Medulla oblongata (tissue), 1 donor: ENCODE measurements around the gene SOCS1.

Source experiments
- DNase-seq: peaks from one replicate; pipeline ENCODE4 v3.0.0-alpha.2; 2015; ENCODE audit errors: extremely low spot score

Gene SOCS1

DNA sequence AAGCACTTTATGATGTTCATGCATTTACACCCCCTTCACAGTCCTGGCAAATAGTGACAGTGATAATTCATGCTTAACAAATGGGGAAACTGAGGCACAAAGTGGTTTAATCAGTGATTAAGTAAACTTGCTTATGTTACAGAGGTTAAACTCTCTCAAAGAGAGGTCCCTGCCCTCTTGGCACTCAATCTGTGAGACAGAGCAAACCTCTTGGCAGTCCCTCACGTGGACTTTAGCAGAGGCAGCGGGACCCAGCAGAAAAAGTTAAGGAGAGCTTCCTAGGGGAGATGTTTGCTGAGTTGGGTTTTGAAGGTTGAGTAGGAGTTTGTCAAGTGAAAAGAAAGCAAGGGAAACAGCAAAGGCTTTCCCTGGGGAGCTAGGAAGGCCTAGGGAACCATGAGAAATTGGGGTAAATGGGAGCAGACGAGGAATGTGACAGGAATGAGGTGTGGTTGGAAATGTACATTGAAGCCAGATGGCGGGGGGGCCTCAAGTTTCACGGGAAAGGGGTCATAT is 10.7 kb downstream of the SOCS1 start:
- DNase-seq: no peak

DNA sequence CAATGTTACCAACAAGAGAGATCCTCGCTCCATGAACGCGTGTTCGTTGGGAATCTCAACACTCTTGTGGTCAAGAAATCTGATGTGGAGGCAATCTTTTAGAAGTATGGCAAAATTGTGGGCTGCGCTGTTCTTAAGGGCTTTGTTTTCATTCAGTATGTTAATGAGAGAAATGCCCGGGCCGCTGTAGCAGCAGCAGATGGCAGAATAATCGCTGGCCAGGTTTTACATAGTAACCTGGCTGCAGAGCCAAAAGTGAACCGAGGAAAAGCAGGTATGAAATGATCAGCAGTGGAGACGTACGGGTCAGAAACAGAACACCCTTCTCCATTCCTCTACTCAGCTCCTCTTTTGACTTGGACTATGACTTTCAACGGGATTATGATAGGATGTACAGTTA is 13.3 kb downstream of the SOCS1 start:
- DNase-seq: no peak

DNA sequence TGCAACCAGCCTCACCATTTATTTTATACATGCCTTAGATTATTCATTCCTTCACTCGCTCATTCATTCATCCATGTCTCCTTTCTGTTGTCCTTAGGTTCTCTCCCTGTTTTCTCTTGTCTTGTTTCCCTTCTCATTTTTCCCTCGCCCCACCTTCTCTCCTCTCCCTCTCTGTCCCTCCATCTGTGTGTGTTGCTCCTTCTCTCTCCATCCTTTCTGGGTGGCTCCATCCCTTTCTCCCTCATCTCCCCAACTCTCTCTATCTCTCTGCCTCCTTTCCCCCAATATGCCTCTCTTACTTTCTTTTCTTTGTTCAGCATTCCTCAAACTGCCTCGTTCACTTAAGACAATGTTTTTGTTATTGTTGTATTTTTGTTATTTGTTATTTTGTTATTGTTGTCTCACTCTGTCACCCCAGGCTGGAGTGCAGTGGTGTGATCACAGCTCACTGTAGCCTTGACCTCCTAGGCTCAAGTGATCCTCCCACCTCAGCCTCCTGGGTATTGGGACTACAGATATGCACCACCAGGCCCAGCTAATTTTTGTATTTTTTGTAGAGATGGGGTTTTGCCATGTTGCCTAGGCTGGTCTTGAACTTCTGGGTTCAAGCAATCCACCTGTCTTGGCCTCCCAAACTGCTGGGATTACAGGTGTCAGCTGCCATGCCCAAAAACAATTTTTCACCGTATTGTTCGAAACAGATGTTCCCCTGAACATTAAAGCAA is 14.4 kb downstream of the SOCS1 start:
- DNase-seq: no peak

DNA sequence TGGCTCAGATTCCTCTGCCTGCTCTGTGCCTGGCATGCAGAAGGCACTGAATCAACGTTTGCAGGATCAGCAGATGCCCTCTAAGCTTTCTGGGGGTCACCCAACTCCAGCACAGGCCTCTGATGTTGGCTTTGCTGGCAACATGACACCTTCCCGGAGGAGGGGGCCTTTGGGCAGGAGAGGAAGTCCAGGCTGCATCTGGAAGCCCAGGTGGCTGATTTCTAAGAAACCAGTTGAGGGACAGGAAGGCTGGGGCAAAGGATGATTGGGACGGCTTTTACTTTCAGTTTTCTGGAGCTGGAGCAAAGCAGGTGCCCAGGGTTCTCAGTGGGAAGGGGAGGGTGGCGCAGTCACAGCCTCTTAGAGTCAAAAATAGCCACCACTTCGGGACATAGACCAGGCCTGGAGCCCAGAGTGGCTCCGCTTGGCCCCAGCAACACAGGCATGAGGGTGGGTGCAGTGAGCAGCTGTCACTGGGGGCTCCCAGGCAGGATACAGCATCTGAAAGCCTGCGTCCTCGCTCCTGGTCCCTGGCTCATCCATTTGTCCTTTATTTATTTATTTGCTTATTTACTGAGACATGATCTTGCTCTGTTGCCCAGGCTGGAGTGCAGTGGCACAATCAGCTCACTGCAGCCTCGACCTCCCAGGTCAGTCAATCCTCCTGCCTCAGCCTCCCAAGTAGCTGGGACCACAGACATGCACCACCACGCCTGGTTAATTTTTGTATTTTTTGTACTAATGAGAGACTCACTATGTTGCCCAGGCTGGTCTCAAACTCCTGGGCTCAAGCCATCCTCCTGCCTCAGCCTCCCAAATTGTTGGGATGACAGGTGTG is 15.1 kb downstream of the SOCS1 start:
- no peak for DNase-seq

DNA sequence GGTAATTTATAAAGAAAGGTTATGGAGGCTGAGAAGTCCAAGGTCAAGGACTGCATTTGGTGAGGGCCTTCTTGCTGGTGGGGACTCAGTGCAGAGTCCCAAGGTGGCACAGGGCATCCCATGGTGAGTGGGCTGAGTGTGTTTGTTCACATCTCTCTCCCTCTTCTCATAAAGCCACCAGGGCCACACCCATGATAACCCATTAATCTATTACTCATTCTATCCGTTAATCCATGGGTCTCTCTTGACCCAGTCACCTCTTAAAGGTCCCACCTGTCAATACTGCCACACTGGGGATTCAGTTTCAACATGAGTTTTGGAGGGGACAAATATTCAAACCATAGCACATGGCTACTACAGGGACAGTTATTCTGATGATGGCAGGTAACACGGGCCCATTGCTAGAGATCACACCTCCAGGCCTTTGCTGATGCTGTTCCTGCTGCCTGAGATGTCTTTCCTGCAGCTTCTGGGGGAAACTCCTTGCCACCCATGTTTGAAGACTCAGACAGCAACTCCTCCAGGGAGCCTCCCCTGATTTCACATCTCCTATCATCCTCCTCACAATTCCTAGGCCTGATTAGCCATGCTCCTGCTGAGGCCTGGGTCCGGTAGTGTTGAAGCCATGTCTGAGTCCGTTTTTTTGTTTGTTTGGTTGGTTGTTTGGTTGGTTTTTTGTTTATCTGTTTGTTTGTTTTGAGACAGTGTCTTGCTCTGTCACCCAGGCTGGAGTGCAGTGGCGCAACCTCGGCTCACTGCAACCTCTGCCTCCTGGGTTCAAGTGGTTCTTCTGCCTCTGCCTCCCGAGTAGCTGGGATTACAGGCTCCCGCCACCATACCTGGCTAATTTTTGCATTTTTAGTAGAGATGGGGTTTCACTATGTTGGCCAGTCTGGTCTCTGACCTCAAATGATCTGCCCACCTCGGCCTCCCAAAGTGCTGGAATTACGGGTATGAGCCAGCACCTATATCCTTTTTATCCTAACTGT is 16.1 kb downstream of the SOCS1 start:
- no peak for DNase-seq

DNA sequence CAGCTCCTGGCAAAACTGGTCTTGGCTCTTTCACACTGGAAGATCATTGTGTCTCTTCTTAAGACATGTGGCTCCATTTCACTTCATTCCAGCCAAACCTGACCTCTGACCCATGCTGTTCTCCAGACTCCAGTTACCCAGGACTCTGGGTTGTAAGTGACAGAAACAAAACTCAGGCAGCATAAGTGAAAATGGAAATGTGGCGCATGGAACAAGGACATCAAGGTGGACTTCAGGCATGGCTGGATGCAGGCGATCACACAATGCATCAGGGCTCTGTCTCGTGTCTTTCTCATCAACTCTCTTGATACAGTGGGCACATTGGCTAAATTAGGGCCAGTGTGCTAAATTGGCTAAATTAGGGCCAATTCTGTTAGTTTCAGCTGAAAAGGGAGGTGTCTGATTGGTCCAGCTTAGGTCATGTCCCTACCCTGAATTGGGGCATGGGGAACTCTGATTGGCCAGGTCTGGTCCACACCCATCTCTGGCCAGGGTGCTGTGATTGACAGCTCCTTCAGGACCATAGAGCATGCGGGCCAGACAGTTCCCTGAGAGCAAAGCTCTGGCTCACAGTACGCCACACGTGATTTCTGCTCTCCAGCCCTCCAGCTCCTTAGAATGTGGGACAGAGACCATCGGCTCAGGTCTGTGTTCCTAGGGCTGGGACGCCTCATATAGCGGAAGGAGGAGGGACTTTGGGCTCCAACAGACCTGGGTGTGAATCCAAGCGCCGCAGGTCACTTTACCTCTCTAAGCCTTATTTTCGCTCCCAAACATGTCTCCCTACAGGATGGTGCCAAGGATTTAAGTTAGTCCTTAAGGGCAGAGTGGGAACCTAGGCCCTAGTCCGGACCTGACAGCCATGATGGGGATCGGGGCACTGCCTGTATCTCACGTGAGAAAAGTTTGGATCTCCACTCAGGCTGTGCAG is 17.5 kb downstream of the SOCS1 start:
- no peak for DNase-seq

DNA sequence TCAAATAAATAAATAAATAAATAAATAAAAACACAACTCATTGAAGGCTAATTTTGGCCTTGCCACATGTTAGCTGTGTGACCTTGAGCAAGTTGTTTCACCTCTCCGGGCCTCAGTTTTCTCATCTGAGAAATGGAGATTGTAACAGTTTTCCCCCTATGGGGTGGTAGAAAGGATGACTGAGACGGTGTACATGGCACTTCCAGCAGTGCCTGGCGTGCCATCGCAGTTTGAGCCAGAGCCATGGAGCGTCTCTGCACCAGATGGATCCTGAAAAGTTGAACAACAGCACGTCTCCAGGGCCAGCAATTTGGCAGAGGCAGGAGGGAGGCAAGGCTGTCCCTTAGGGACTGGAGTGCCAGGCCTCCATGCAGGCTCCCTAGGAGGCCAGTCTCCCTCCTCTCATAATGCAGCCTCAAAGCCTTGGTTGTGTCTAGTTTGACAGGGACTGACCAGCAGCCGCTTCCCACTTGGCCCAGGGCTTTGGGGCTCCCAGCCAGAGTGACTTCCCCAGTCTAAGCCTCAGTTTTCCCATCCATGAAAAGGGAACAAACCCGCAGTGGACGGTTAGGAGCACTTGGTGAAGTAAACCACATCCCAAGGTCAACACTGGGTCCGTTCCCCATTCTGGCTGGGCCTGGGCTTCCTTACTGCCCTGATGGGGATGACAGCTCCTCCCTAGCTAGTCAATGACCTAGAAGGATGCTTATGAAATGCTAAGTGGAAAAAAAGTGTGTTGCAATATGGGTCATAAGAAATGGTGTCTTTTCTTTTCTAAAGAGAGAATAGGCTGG is 19.3 kb downstream of the SOCS1 start:
- no peak for DNase-seq

DNA sequence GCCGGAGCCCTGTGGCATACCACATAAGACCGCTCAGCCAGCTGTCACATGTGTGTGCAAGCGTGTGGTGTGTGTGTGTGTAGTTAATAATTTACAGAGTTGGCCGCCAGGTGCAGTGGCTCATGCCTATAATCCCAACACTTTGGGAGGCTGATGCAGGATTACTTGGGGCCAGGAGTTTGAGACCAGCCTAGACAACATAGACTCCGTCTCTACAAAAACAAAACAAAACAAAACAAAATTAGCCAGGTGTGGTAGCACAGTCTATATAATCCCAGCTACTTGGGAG is 20.4 kb downstream of the SOCS1 start:
- no peak for DNase-seq

DNA sequence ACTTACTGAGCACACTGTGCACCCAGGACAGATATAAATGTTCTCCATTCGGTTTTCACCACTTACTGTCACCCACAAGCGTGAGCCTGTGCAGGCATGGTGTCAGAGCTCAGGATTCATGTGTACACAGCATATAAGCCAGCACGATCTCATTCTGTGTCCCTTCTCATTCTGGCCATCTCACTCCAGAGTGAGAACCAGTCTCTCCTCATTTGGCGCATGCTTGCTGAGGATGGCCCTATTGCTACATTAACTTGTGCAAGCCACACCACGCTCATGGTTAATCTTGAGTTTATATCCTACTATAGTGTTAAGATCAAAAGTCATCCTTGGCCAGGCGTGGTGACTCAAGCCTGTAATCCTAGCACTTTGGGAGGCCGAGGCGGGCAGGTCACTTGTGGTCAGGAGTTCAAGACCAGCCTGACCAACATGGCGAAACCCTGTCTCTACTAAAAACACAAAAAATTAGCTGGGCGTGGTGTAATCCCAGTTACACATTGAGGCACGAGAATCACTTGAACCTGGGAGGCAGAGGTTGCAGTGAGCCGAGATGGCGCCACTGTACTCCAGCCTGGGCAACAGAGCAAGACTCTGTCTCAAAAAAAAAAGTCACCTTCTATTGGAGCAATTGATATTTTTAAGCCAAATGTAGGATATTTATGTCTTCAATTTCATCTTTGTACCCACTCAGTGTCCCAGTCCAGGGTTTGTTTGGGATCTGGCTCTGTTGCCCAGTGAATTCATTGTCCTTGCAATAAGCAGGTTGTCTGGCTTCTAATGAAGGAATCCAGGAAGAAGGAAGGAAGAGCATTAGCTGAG is 20.9 kb downstream of the SOCS1 start:
- DNase-seq: no peak

DNA sequence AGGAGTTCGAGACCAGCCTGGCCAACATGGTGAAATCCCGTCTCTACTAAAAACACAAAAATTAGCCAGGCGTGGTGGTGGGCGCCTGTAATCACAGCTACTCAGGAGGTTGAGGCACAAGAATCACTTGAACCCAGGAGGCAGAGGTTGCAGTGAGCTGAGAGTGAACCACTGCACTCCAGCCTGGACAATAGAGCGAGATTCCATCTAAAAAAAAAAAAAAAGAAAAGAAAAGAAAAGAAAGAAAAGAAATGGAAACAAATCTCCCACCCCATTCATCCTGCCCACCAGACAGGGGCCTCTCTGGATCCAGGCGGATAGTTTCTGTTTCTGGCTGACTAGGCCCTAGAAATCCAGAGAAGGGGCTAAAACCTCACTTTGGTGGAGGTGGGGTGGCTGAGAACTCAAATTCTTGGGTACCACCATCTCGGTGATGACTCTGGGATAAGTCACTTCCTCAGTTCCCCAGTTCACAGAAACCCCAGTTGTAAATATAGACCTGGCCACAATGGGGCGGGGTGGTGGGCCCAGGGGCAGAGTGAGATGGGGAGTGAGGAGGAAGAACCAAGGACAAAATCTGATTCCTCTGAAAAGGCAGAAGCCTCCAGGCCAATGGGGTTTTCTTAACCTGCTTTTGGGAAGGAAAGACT is 22.2 kb downstream of the SOCS1 start:
- DNase-seq: no peak

DNA sequence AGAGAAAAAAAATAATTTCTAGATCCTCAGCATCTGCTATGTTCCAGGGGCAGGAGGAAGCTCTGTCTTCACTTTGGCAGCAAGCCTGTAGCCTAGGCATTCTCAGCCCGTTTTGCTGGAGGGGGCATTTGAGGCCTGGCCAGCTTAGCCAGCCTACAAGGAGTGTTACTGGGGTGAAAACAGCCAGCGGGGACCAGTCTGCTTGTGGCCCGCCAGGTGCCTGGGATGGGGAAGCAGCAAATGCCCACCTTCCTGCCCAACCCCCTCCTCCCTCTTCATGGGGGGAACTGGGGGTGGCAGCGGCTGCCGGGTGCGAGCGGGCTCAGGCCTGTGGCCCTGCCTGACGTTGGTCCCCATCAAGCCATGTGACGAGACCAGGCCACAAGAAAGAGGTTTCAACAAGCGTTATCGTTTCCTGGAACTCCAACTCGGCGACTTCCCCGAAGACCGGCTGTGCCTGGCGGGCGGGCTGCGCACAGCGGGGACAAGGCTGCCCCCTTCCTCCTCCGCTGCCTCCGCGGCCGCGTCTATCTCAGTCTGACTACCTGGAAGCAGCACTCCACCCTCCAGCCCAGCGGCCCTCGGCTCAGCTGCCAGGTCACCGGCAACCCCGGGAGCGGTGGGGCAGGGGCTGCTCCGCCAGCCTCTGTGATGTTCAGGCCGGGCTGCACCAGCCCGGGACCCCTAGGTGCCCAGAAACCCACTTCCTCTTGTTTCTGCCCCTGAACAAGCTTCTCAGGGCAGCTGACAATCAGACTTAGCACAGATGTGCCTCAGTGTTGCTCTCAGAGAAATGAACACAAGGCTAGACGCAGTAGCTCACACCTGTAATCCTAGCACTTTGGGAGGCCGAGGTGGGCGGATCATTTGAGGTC is 22.9 kb downstream of the SOCS1 start:
- DNase-seq: peak; percentile 57

DNA sequence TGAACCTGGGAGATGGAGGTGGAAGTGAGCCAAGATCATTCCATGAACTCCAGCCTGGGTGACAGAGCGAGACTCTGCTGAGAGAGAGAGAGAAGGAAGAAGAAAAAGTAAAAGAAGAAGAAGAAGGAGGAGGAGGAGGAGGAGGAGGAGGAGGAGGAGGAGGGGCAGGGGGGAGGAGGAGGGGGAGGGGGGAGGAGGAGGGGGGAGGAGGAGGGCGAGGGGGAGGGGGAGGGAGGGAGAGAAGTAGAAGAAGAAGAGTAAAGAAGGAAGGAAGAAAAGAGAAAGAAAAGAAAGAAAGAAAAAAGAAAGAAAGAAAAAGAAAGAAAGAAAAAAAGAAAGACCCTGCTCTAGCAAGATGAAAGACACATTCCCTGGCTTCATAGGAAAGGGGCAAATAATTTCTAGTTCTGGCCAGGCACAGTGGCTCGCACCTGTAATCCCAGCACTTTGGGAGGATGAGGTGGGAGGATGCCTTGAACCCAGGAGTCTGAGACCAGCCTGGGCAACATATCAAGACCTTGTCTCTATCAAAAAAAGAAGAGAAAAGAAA is 23.6 kb downstream of the SOCS1 start:
- DNase-seq: no peak

DNA sequence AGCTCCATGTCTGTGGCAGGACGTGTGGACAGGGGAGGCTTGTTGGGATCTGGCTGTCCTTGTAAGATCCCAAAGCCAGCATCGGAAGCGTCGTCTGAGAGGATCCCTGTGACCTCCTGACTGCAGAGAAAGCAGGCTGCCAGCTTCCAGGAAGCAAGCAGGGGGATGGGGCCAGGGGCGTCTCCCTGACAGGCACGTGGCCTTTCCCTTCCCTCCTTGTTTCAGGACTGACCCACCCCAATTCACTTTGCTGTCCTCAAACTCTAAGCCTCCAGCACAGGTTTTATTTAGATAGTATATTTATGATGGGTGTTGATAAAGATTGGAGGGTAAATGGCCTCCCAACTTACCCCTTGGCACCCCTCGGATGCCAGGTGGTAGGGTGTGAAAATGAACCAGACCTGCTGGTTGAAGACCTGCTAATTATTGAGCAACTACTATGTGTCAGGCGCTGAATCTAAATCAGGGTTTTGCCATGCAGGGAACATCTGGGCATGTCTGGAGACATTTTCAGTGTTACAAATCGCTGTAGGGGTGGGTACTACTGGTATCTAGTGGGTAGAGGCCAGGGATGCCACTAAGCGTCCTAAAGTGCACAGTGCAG is 24.5 kb downstream of the SOCS1 start:
- no peak for DNase-seq

DNA sequence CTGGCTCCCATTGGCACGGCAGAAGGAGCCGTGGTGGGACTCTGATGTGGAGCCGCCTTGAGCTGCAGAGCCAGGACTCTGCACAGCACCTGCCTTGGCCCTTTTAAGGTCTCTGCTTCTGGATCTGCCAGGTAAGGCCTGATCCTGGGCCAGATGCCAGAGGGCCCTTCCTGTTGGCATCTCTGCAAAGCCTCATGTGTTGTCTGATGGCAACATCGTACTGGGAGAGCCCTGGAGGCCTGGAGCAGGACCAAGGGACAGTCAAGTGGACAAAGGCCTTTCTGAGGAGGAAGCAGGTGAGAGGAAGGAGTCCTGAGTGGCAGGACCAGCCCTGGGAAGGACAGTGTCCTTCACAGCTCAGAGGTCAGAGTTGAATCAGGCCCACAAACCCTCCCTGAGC is 26.1 kb downstream of the SOCS1 start:
- no peak for DNase-seq

DNA sequence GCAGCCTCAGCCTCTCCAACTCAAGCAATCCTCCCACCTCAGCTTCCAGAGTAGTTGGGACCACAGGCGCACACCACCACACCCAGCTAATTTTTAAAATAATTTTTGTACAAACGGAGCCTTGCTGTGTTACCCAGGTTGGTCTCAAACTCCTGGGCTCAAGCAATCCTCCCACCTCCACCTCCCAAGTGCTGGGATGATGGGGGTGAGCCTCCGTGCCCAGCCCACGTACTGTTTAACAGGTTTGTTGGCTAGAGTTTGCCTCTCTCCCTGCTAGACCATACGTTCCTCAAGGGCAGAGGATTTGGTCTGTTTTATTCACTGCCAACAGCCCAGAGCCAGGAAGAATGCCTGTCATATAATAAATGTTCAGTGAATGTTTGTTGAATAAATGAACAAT is 26.6 kb downstream of the SOCS1 start:
- no peak for DNase-seq

DNA sequence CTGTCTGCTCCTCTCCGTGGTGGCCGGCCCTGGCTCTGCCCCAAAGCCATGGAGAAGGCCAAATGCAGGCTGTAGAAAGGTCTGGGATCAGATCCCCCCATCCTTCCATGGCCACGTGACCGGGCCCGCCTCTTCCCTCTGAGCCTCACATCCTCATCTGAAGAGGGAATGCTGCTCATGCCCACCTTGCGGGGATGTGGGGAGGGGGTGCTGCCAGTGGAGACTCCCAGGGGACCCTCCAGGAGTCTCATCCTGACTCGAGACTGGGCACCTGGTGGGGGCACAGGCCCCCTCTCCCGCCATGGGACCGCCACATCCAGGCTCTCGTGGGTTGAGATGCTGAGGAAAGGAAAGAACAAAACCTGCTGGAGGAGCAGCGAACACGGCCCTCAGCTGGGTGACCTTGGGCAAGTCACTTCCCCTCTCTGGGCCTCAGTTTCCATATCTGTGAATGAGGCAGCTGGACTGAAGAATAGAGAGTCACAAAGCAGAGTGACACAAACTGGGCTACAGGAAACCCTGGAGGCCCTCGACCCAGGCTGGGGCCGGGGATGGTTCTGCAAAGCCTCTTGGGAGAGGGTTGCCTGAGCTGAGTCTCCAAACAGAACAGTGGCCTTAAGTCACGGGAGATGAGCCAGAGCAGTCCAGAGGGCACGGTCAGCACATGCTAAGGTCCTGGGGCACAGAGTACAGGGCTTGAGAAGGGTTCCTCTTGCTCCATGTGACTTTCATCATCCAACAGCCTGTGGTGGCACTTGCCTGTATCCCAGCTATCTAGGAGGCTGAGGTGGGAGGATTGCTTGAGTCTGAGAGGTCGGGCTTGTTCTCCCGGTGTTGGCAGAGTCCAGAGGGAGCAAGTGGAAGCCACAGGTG is 30.1 kb downstream of the SOCS1 start:
- DNase-seq: no peak
